ENCODE measurements around the gene SLC35D2.

SLC35D2 gene

DNA sequence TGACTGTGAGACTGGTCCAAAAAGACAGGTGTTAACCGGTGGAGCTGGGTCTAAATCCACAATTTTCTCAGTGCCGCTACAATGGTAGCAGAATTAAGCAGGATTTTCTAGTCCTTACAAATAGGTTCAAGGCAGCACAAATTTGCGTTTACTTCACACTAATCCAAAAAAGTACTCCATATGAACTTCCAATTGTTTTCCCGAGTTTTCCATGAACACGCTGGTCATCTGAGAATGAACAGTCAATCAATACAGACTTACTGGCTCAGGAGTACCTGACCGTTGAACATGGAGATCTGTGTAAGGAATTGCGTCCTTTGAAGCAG lies 709 bp downstream of the SLC35D2 start:
- Histone ChIP-seq H3K36me3 (replicated peaks) (no peaks in the 10 kb centered on the region), H3K4me3 (ENCODE audit: low read depth, low read length) (peak overlapping the region; percentile 71), H3K27ac (no peak overlapping the region), H3K27me3 (replicated peaks) (no peaks in the 10 kb centered on the region)
- no peak for DNase-seq
- in situ Hi-C loops (cut with HindIII; ENCODE audit: low pct_ligation_motif_present, low sequenced_read_pairs), result no loop called here
- TF ChIP-seq, protein P1, sequence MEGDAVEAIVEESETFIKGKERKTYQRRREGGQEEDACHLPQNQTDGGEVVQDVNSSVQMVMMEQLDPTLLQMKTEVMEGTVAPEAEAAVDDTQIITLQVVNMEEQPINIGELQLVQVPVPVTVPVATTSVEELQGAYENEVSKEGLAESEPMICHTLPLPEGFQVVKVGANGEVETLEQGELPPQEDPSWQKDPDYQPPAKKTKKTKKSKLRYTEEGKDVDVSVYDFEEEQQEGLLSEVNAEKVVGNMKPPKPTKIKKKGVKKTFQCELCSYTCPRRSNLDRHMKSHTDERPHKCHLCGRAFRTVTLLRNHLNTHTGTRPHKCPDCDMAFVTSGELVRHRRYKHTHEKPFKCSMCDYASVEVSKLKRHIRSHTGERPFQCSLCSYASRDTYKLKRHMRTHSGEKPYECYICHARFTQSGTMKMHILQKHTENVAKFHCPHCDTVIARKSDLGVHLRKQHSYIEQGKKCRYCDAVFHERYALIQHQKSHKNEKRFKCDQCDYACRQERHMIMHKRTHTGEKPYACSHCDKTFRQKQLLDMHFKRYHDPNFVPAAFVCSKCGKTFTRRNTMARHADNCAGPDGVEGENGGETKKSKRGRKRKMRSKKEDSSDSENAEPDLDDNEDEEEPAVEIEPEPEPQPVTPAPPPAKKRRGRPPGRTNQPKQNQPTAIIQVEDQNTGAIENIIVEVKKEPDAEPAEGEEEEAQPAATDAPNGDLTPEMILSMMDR (IDR thresholded peaks at IDR 0.05; ENCODE audit: low read depth, low read length, missing control alignments), result no peak

DNA sequence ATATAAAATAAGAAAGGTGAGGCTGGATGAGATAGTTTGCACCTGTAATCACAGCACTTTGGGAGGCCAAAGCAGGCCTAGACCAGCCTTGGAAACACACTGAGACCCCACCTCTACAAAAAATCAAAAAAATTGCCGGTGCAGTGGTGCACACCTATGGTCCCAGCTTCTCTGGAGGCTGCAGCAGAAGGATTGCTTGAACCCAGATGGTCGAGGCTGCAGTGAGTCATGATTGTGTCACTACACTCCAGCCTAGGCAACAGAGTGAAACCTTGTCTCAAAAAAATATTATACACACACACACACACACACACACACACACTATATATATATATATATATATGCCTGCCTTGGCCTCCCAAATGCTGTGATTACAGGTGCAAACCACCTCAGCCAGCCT lies 1.3 kb downstream of the SLC35D2 start:
- Histone ChIP-seq H3K36me3 (replicated peaks) (no peaks in the 10 kb centered on the region), H3K4me3 (ENCODE audit: low read depth, low read length) (no peak overlapping the region), H3K27ac (no peak overlapping the region), H3K27me3 (replicated peaks) (no peaks in the 10 kb centered on the region)
- DNase-seq, result peak; percentile 15
- in situ Hi-C loops (cut with HindIII; ENCODE audit: low pct_ligation_motif_present, low sequenced_read_pairs), result no loop called here
- TF ChIP-seq, protein P1 (IDR thresholded peaks at IDR 0.05; ENCODE audit: low read depth, low read length, missing control alignments), result no peak

DNA sequence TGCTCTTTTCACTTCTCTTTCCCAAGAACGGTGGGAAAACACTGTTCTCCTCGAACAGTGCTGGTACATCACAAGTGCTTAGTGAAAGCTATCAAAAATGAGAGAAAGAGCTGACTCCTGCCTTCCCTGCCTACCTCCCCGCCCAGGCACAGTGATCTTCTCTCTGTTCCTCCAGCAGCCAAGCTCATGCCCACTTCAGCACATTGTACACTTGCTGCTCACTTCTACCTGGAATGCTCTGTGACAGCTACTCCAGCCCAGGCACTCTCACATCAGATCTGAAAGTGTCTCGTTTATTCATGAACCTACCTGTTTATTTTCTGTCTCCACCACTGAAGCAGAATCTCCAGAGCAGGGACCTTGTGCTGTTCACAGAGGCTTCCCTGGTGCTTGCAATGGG lies 1.8 kb downstream of the SLC35D2 start:
- in situ Hi-C loops (cut with HindIII; ENCODE audit: low pct_ligation_motif_present, low sequenced_read_pairs), result no loop called here
- Histone ChIP-seq H3K27me3 (replicated peaks) (no peaks in the 10 kb centered on the region), H3K4me3 (ENCODE audit: low read depth, low read length) (no peak overlapping the region), H3K27ac (no peak overlapping the region), H3K36me3 (replicated peaks) (no peaks in the 10 kb centered on the region)
- DNase-seq, result no peak
- TF ChIP-seq, protein P1 (IDR thresholded peaks at IDR 0.05; ENCODE audit: low read depth, low read length, missing control alignments), result no peak

DNA sequence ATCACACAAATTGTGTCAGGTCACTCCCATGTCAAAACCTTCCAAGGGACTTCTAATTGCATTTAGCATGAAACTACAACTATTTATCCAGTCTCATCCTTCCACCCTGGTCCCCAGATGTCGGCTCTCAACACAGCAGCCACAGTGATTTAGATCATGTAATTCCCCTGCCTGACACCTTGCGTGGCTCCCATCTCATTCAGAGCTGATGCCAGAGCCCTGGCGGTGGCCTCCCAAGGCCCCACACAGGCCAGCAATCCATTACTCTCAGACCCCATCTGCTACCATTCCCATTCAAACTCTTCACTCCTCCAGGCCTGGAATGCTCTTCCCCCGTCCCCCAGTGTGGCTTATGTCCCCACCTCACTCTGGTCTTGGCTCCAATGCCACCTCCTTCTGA lies 2.4 kb downstream of the SLC35D2 start:
- in situ Hi-C loops (cut with HindIII; ENCODE audit: low pct_ligation_motif_present, low sequenced_read_pairs), result no loop called here
- no peak for DNase-seq
- TF ChIP-seq, protein P1 (IDR thresholded peaks at IDR 0.05; ENCODE audit: low read depth, low read length, missing control alignments), result no peak
- Histone ChIP-seq H3K36me3 (replicated peaks) (no peaks in the 10 kb centered on the region), H3K27me3 (replicated peaks) (no peaks in the 10 kb centered on the region), H3K4me3 (ENCODE audit: low read depth, low read length) (no peak overlapping the region), H3K27ac (no peak overlapping the region)

DNA sequence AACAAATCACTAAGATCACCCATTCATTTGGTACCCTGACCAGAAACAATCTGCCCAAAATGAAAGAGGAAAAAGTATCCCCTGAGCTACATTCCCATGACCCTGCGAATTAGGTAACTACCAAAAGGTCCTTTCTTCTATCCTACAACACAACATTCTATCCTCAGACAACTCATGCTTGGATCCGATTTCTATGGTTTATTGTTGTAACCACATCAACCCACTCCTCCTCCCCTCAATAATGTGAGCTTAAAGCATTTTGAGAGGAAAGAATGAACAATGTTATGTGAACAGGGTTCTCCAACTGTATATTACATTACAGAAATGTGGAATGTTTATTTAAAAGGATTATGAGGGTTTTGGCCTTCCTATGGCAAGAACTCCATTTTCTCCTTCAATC lies 4.0 kb downstream of the SLC35D2 start:
- H3K4me3 ChIP-seq (ENCODE audit: low read depth, low read length), result no peak overlapping the region
- no peaks in the 10 kb centered on the region for H3K36me3 ChIP-seq (replicated peaks)
- DNase-seq, result no peak
- no peaks in the 10 kb centered on the region for H3K27me3 ChIP-seq (replicated peaks)
- in situ Hi-C loops (cut with HindIII; ENCODE audit: low pct_ligation_motif_present, low sequenced_read_pairs), result no loop called here
- no peak overlapping the region for H3K27ac ChIP-seq
- TF ChIP-seq, protein P1 (IDR thresholded peaks at IDR 0.05; ENCODE audit: low read depth, low read length, missing control alignments), result no peak

DNA sequence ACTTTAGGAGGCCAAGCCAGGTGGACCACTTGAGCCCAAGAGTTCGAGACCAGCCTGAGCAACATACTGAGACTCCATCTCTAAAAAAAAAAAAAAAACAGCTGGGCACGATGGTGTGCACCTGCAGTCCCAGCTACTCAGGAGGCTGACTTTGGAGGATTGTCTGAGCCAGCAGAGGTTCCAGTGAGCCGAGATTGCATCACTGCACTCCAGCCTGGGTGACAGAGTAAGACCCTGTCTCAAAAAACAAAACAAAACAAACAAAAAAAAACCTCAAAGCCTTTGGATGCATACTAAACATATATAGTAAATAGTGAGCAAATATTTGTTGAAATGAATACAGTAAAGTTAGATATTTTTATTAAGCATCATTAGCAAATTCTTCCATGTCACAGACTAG lies 5.3 kb downstream of the SLC35D2 start:
- H3K36me3 ChIP-seq (replicated peaks), result no peaks in the 10 kb centered on the region
- TF ChIP-seq, protein P1 (IDR thresholded peaks at IDR 0.05; ENCODE audit: low read depth, low read length, missing control alignments), result no peak
- no peak overlapping the region for H3K4me3 ChIP-seq (ENCODE audit: low read depth, low read length)

More for the DNA sequence above, 5.3 kb downstream of the SLC35D2 start:
- in situ Hi-C loops (cut with HindIII; ENCODE audit: low pct_ligation_motif_present, low sequenced_read_pairs), result no loop called here
- Histone ChIP-seq H3K27me3 (replicated peaks) (no peaks in the 10 kb centered on the region), H3K27ac (no peak overlapping the region)
- no peak for DNase-seq

Measured in brain microvascular endothelial cell (primary cell).